OCI-LY7 (cell line): ENCODE results near the gene CNTNAP4. TPM values are rescaled to one million over a fixed set of nuclear protein-coding genes. Genes with fewer than 3 reads are reported as not detected.

Source experiments
- BruUV-seq: library from RNA; stranded (reverse); fragments of 400-500 nt; replicated peaks from 2 replicates; lab custom pipeline; 2021; lab: Mats Ljungman, UMichigan
- CTCF ChIA-PET: fragments of 300-600 bp; sonication (Branson Sonifier 250); formaldehyde crosslinking; loops from one replicate; lab custom pipeline; 2022; ENCODE audit warnings: antibody characterized with exemption; ENCODE audit not compliant: unreplicated experiment; lab: Charles Lee
- POLR2A ChIA-PET: fragments of 300-600 bp; sonication (Branson Sonifier 250); formaldehyde crosslinking; loops from one replicate; lab custom pipeline; 2022; ENCODE audit warnings: antibody characterized with exemption; lab: Charles Lee
- DNase-seq: peaks from one replicate; pipeline ENCODE4 v3.0.0-alpha.2; 2015; ENCODE audit warnings: low spot score
- H2AFZ ChIP-seq: fragments of 200-600 bp; sonication (generic), shearing (Covaris generic); 2 replicates; pipeline ENCODE4 v1.6.1; 2014; ENCODE audit warnings: mild to moderate bottlenecking, antibody characterized with exemption, low read length, moderate library complexity
- H3K27ac ChIP-seq: fragments of 200-600 bp; sonication (generic); 2 replicates; pipeline ENCODE4 v1.5.1; 2014; ENCODE audit warnings: mixed run types, low read depth, mild to moderate bottlenecking, moderate library complexity, low read length, inconsistent platforms; ENCODE audit not compliant: poor library complexity, severe bottlenecking
- H3K36me3 ChIP-seq: fragments of 200-600 bp; sonication (generic); 2 replicates; pipeline ENCODE4 v1.6.1; 2014; ENCODE audit warnings: mild to moderate bottlenecking, antibody characterized with exemption, low read length, moderate library complexity, mixed read lengths; ENCODE audit not compliant: insufficient read depth
- H3K4me1 ChIP-seq: fragments of 200-600 bp; sonication (generic); 2 replicates; pipeline ENCODE4 v1.5.1; 2014; ENCODE audit warnings: mild to moderate bottlenecking, low read length; ENCODE audit not compliant: insufficient read depth, poor library complexity, severe bottlenecking
- H3K4me2 ChIP-seq: fragments of 200-600 bp; sonication (generic); 2 replicates; pipeline ENCODE4 v1.6.1; 2014; ENCODE audit warnings: mild to moderate bottlenecking, low read length
- H3K4me3 ChIP-seq: fragments of 200-600 bp; sonication (generic); 2 replicates; pipeline ENCODE4 v1.5.1; 2014; ENCODE audit warnings: mild to moderate bottlenecking, low read depth, low read length; ENCODE audit not compliant: poor library complexity, severe bottlenecking
- H3K79me2 ChIP-seq: fragments of 200-600 bp; sonication (generic); 2 replicates; pipeline ENCODE4 v1.6.1; 2016; ENCODE audit warnings: low read depth, mild to moderate bottlenecking, low read length, moderate library complexity, mixed read lengths; ENCODE audit not compliant: insufficient read depth
- H3K9me2 ChIP-seq: fragments of 200-600 bp; sonication (generic); 2 replicates; pipeline ENCODE4 v1.6.1; 2016; ENCODE audit warnings: mild to moderate bottlenecking, low read length, mixed read lengths; ENCODE audit not compliant: insufficient read depth
- H3K9me3 ChIP-seq: fragments of 200-600 bp; sonication (generic); 2 replicates; pipeline ENCODE4 v1.6.1; 2014; ENCODE audit warnings: mild to moderate bottlenecking, mixed run types, low read length, mixed read lengths
- H4K20me1 ChIP-seq: fragments of 200-600 bp; sonication (generic); 2 replicates; pipeline ENCODE4 v1.6.1; 2014; ENCODE audit warnings: mild to moderate bottlenecking, antibody characterized with exemption, low read length, moderate library complexity, mixed read lengths; ENCODE audit not compliant: insufficient read depth
- CTCF ChIP-seq: fragments of 200-600 bp; sonication (generic); conservative IDR thresholded peaks from 2 replicates; pipeline ENCODE4 v1.5.1; 2014; ENCODE audit warnings: mild to moderate bottlenecking, antibody characterized with exemption, low read length, moderate library complexity, mixed read lengths
- EZH2phosphoT487 ChIP-seq: fragments of 200-600 bp; sonication (generic); IDR thresholded peaks from 2 replicates; pipeline ENCODE4 v1.6.1; 2018; ENCODE audit warnings: low read depth, borderline replicate concordance, mild to moderate bottlenecking, mixed run types, antibody characterized with exemption, low read length, moderate library complexity, mixed read lengths
- intact Hi-C: fragments of 100-400 bp; cut with micrococcal nuclease; formaldehyde crosslinking; loops from one replicate; pipeline ENCODE4 v1.10.0; 2022; ENCODE audit not compliant: unreplicated experiment
- total RNA-seq, 2 experiments: library from RNA; depleted of rRNA in 1 of 2; stranded (reverse); fragments of >200 nt in 1 of 2; shearing (Covaris generic) in 1 of 2; gene quantifications; 2 replicates each; pipeline ENCODE4 v1.2.3, GENCODE V29; 2014 to 2022

The CNTNAP4 gene
- total RNA-seq, 2 experiments from 2014 or later: not detected

GRCh38 chr16:76524769-76525168 is 247.6 kb downstream of the CNTNAP4 start:
- DNase-seq: no peak
- Histone ChIP-seq H2AFZ (no peak overlapping the region), H4K20me1 (no peaks in the 10 kb centered on the region), H3K79me2 (no peaks in the 10 kb centered on the region), H3K4me3 (no peak overlapping the region), H3K36me3 (no peaks in the 10 kb centered on the region), H3K4me1 (no peaks in the 10 kb centered on the region), H3K9me3 (no peaks in the 10 kb centered on the region), H3K4me2 (no peak overlapping the region), H3K27ac (no peak overlapping the region), H3K9me2 (no peaks in the 10 kb centered on the region)
- intact Hi-C loops: no loop called here
- CTCF ChIA-PET: no interaction called here
- no TSS peak for BruUV-seq
- POLR2A ChIA-PET: interaction anchor here (0.7 to 1.4 kb wide), 3 partner anchors 9 to 525 kb away, joined by 3 to 4 read pairs (median 4); no protein-coding TSS in a partner anchor
- no peak for TF ChIP-seq EZH2phosphoT487
- TF ChIP-seq CTCF: no peak

- Histone ChIP-seq H4K20me1 (no peaks in the 10 kb centered on the region), H3K4me2 (no peak overlapping the region), H2AFZ (no peak overlapping the region), H3K36me3 (no peaks in the 10 kb centered on the region), H3K9me2 (no peaks in the 10 kb centered on the region), H3K79me2 (no peaks in the 10 kb centered on the region), H3K4me1 (no peaks in the 10 kb centered on the region), H3K4me3 (no peak overlapping the region), H3K9me3 (no peaks in the 10 kb centered on the region), H3K27ac (no peak overlapping the region)
- CTCF ChIA-PET: no interaction called here
- BruUV-seq: no TSS peak
- POLR2A ChIA-PET: no interaction called here
- no peak for TF ChIP-seq CTCF
- no peak for TF ChIP-seq EZH2phosphoT487
- intact Hi-C loops: no loop called here
- DNase-seq: no peak
Measured at GRCh38 chr16:76527244-76527643, 250.0 kb downstream of the CNTNAP4 start.

- Histone ChIP-seq H4K20me1 (no peaks in the 10 kb centered on the region), H3K4me1 (no peaks in the 10 kb centered on the region), H3K9me2 (no peaks in the 10 kb centered on the region), H3K27ac (no peak overlapping the region), H3K9me3 (no peaks in the 10 kb centered on the region), H3K4me2 (no peak overlapping the region), H2AFZ (no peak overlapping the region), H3K79me2 (no peaks in the 10 kb centered on the region), H3K4me3 (no peak overlapping the region), H3K36me3 (no peaks in the 10 kb centered on the region)
- no TSS peak for BruUV-seq
- TF ChIP-seq EZH2phosphoT487 (no peak), CTCF (no peak)
- CTCF ChIA-PET: no interaction called here
- no peak for DNase-seq
- intact Hi-C loops: no loop called here
- POLR2A ChIA-PET: interaction anchor here (0.7 kb wide), 2 partner anchors 43 to 1110 kb away, joined by 3 read pairs; no protein-coding TSS in a partner anchor
Measured at GRCh38 chr16:76529120-76529519, 251.9 kb downstream of the CNTNAP4 start.
